HG02678 (cell line): ENCODE data around the gene PSMC5.

ENCODE experiments used
- ATAC-seq: cut with Tn5 transposase; IDR thresholded peaks from one replicate; pipeline ENCODE4 v1.9.1; 2021; ENCODE audit warnings: mild to moderate bottlenecking, moderate library complexity; ENCODE audit not compliant: unreplicated experiment

Gene PSMC5

GRCh38 chr17:63820963-63821561 lies 6.2 kb upstream of the PSMC5 start:
- no peak for ATAC-seq

DNA sequence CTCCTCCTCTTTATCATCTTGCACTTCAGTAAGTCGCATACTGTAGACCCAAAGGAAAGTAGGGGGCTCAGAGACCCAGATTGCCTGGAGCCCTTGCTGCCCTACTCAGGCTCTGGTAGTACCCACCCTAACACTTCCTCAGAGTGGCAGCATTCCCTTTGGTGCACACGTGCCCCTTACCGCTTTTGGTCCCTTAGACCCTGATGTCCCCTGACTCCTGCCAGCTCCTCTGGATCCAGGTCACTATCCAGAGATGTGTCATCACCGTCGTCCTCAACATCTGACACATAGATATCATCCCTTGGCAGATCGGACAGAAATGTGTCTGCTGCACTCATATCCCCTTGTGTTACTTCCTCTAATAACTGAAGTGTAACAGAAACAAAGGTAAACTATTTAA lies 5.4 kb upstream of the PSMC5 start:
- no peak for ATAC-seq

GRCh38 chr17:63822537-63822936 lies 4.7 kb upstream of the PSMC5 start:
- ATAC-seq, result no peak

GRCh38 chr17:63823659-63824331 lies 3.4 kb upstream of the PSMC5 start:
- no peak for ATAC-seq

DNA sequence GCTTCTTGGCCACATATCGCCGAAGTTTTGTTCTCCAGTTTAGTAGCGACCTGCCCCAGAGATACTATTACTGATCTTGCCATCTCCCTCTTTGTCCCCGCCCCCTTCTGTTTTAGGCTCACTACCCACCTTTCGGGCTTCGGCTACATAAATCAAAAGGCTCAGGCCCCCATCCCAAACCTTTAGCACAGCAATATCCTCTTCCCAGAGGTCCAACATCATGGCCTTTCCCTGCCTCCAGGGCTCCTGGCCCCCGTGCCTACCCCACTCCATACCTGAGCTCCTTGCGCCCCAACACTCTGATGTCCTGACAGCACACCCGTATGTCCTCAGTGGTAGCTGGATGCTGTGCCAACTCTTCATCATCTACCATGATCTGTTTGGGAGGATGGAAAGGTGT lies 2.9 kb upstream of the PSMC5 start:
- no peak for ATAC-seq

DNA sequence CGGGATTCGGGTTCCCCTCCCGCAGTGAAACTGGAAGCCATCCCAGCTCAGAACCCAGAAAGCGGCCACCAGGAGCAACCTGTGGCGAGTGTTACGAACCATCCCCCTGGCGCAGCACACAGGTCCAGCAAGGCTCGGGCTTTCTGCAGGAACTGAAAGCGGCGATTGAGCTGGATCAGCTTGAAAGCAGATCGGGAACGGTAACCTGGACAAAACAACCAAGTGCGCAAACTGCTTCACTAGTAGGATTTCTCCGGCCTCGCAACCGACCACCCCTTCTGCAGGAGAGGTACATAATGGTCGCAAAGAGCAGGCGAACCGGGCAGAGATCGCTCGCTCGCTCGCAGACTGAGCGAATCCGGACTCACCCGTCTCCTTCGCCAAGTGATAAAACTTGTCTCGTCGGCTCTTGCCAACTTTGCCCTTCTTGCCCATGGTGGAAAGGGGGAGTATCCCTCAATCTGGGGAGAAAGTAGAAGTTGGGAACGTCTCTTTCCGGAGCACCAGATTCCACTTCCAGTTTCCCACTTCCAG lies 696 bp upstream of the PSMC5 start:
- ATAC-seq, result peak; percentile 4

DNA sequence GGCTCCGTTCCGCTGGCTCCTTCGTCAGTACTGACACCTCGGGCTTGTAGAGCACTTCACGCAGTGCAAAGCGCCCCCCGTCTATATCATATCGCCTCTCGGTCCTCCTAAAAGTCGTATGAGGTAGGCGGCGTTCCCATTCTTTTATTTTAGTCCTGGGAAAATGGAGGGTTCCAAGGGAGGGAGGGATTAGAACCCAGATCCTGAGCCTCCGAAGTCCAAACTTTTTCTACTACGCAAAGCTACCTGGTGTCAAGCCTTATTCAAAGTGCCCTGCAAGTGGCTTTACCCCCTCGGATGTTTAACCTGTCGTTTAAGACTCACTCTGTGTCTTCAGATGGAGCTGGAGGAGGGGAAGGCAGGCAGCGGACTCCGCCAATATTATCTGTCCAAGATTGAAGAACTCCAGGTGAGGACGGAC lies 580 bp downstream of the PSMC5 start:
- ATAC-seq, result no peak

GRCh38 chr17:63828936-63829335 lies 1.7 kb downstream of the PSMC5 start:
- ATAC-seq, result no peak

- ATAC-seq, result no peak
Measured at GRCh38 chr17:63830278-63830677, 3.0 kb downstream of the PSMC5 start.

GRCh38 chr17:63830904-63831491 lies 3.8 kb downstream of the PSMC5 start:
- ATAC-seq, result no peak

- no peak for ATAC-seq
Measured at GRCh38 chr17:63831505-63831904, 4.3 kb downstream of the PSMC5 start.

- ATAC-seq, result no peak
Measured at GRCh38 chr17:63832014-63832413, 4.8 kb downstream of the PSMC5 start.

GRCh38 chr17:63832455-63832854 lies 5.2 kb downstream of the PSMC5 start:
- ATAC-seq, result no peak

GRCh38 chr17:63833026-63833740 lies 6.0 kb downstream of the PSMC5 start:
- no peak for ATAC-seq

- no peak for ATAC-seq
Measured at GRCh38 chr17:63833741-63834373, 6.6 kb downstream of the PSMC5 start.

GRCh38 chr17:63834431-63835166 lies 7.4 kb downstream of the PSMC5 start:
- ATAC-seq, result peak; percentile 64

- ATAC-seq, result no peak
Measured at GRCh38 chr17:63835167-63835720, 8.0 kb downstream of the PSMC5 start.

DNA sequence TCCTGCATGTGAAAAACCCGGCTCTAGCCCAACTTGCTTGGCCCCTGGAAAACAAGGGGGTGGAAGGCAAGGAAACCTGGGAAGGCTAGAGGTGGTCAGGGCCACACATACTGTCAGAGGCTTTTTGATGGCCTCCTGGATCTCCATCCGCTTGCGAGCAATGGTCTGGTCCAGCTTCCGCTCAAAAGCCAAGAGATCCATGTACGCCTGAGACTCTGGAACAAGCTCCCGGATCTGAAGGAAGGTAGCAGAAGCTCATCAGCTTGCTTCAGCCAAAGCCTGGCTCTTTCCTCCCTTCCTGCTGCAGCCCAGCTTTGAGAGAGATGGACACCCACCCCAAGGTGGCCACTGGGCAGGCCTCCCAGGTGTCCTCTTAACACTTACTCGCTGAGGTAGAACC lies 9.6 kb downstream of the PSMC5 start:
- ATAC-seq, result no peak

GRCh38 chr17:63837480-63837879 lies 10.2 kb downstream of the PSMC5 start:
- ATAC-seq, result no peak

- ATAC-seq, result no peak
Measured at GRCh38 chr17:63837962-63838600, 10.8 kb downstream of the PSMC5 start.
